Panc1 (cell line): Measurements from ENCODE around the gene RXRB. TPM values are rescaled to one million over a fixed set of nuclear protein-coding genes. Genes with fewer than 3 reads are reported as not detected.

Source experiments
- ATAC-seq: fragments of 200-7000 bp; cut with Tn5 transposase; 2 replicates; pipeline ENCODE4 v1.9.1; 2020; ENCODE audit warnings: mild to moderate bottlenecking, moderate library complexity
- BruUV-seq: library from RNA; stranded (reverse); fragments of 400-500 nt; replicated peaks from 2 replicates; lab custom pipeline; 2021; lab: Mats Ljungman, UMichigan
- CTCF ChIA-PET: fragments of 300-600 bp; sonication (Branson Sonifier 250); formaldehyde crosslinking; loops from one replicate; lab custom pipeline; 2022; ENCODE audit warnings: antibody characterized with exemption; lab: Charles Lee
- POLR2A ChIA-PET: fragments of 300-600 bp; sonication (Branson Sonifier 250); formaldehyde crosslinking; loops from one replicate; lab custom pipeline; 2022; ENCODE audit warnings: antibody characterized with exemption; lab: Charles Lee
- DNase-seq: peaks from one replicate; pipeline ENCODE4 v3.0.0-alpha.2; 2010; ENCODE audit warnings: low read depth, low spot score
- H3K27ac ChIP-seq: 2 replicates; pipeline ENCODE4 v1.5.1; 2011; ENCODE audit warnings: mild to moderate bottlenecking, low read length, inconsistent platforms
- H3K27me3 ChIP-seq: fragments of 200-500 bp; sonication (Bioruptor generic); 2 replicates; pipeline ENCODE4 v1.6.0; 2014; ENCODE audit warnings: low read length, inconsistent platforms; ENCODE audit not compliant: control insufficient read depth, insufficient read depth
- H3K36me3 ChIP-seq: fragments of 200-500 bp; sonication (Bioruptor generic); 2 replicates; pipeline ENCODE4 v1.5.1; 2014; ENCODE audit warnings: inconsistent platforms, mild to moderate bottlenecking, low read length, moderate library complexity; ENCODE audit not compliant: control insufficient read depth, insufficient read depth
- H3K4me1 ChIP-seq: 2 replicates; pipeline ENCODE4 v1.5.1; 2011; ENCODE audit warnings: inconsistent platforms, mild to moderate bottlenecking, low read length, moderate library complexity; ENCODE audit not compliant: control insufficient read depth, insufficient read depth
- H3K4me3 ChIP-seq, 2 experiments: 2 replicates each; pipeline ENCODE4 v1.5.1; 2011 to 2012; ENCODE audit warnings: low read depth in 2 of 2, low read length in 2 of 2, mild to moderate bottlenecking in 2 of 2, inconsistent platforms in 1 of 2, moderate library complexity in 1 of 2
- H3K9me3 ChIP-seq: fragments of 200-500 bp; sonication (Bioruptor generic); 2 replicates; pipeline ENCODE4 v1.5.1; 2014; ENCODE audit warnings: low read depth, mild to moderate bottlenecking, inconsistent platforms, low read length, moderate library complexity; ENCODE audit not compliant: control insufficient read depth, insufficient read depth
- POLR2AphosphoS5 ChIP-seq: IDR thresholded peaks from 2 replicates; pipeline ENCODE4 v1.6.1; 2012; ENCODE audit warnings: mild to moderate bottlenecking, low read depth, low read length, moderate library complexity
- SIN3A ChIP-seq: IDR thresholded peaks from 2 replicates; pipeline ENCODE4 v1.6.1; 2012; ENCODE audit warnings: low read depth, mild to moderate bottlenecking, low read length, moderate library complexity, borderline replicate concordance; ENCODE audit not compliant: insufficient read depth
- TCF7L2 ChIP-seq: IDR thresholded peaks from 2 replicates; pipeline ENCODE4 v1.6.1; 2011; ENCODE audit warnings: mild to moderate bottlenecking, low read depth, low read length, inconsistent platforms
- in situ Hi-C: cut with HindIII; loops from 2 replicates; pipeline ENCODE4 v1.10.0; 2016; ENCODE audit warnings: low sequenced_read_pairs, low pct_unique_long_range_greater_than_20kb
- intact Hi-C: fragments of 100-400 bp; cut with micrococcal nuclease; formaldehyde crosslinking; loops from one replicate; pipeline ENCODE4 v1.10.0; 2022; ENCODE audit not compliant: unreplicated experiment
- total RNA-seq: library from RNA; stranded (reverse); gene quantifications from one replicate; pipeline ENCODE4 v1.2.1, GENCODE V29; 2021; ENCODE audit not compliant: unreplicated experiment
- TF ChIP-seq, protein P1 (sequence below): fragments of 450-650 bp; IDR thresholded peaks from 2 replicates; pipeline ENCODE4 v1.5.1; 2017; ENCODE audit warnings: mild to moderate bottlenecking
- TF ChIP-seq, protein P2 (sequence below), 2 experiments: IDR thresholded peaks; 2 replicates each; pipeline ENCODE4 v1.6.1; 2011 to 2012; ENCODE audit warnings: low read depth in 2 of 2, control low read depth in 1 of 2, low read length in 1 of 2, mild to moderate bottlenecking in 1 of 2, moderate library complexity in 1 of 2; ENCODE audit not compliant: insufficient read depth in 1 of 2

RXRB gene
- total RNA-seq, 1 experiment from 2014 or later = 27.4 TPM

DNA sequence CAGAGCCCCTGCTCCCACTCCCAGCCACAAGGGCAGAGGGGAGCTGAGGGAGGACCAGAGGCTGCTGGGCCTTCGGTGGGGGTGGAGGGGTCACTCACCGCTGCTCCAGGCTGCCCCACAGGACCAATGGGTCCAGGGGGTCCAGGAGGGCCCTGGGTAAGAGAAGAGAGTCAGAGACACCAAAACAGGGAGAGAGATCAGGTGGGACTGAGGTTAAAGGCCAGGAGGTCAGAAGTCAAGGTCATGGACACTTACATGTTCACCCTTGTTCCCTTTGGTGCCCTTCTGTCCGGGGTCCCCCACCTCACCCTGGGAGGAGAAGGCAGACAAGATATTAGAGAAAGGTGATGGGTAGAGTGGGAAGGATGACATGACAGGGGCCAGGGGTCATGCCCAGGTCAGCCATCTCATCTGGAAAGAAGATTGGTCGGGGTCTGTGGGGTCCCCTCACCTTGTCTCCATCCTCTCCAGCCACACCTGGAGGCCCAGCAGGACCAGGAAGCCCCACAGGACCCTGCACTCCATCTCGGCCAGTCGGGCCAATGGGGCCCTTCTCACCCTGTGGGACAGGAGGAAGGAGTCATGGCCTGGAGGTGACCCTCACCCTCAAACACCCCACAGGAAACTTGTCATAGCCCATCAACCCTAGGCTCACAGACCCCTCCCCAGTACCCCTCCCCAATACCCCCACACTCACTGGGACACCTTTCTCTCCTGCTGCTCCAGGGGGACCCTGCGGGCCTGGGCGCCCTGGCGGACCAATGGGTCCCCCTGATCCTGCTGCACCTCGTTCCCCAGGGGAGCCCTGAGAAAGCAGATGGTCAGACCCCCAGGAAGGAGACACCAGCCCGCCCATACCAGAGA is 29.2 kb downstream of the RXRB start:
- Histone ChIP-seq H3K4me3 (no peak overlapping the region), H3K36me3 (no peaks in the 10 kb centered on the region), H3K27ac (no peak overlapping the region), H3K9me3 (no peaks in the 10 kb centered on the region), H3K4me1 (peaks cover 6% of the 10 kb centered on the region), H3K27me3 (no peaks in the 10 kb centered on the region)
- TF ChIP-seq TCF7L2 (no peak), POLR2AphosphoS5 (no peak), SIN3A (no peak)
- TF ChIP-seq, protein P1, sequence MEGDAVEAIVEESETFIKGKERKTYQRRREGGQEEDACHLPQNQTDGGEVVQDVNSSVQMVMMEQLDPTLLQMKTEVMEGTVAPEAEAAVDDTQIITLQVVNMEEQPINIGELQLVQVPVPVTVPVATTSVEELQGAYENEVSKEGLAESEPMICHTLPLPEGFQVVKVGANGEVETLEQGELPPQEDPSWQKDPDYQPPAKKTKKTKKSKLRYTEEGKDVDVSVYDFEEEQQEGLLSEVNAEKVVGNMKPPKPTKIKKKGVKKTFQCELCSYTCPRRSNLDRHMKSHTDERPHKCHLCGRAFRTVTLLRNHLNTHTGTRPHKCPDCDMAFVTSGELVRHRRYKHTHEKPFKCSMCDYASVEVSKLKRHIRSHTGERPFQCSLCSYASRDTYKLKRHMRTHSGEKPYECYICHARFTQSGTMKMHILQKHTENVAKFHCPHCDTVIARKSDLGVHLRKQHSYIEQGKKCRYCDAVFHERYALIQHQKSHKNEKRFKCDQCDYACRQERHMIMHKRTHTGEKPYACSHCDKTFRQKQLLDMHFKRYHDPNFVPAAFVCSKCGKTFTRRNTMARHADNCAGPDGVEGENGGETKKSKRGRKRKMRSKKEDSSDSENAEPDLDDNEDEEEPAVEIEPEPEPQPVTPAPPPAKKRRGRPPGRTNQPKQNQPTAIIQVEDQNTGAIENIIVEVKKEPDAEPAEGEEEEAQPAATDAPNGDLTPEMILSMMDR = no peak
- TF ChIP-seq, protein P2, sequence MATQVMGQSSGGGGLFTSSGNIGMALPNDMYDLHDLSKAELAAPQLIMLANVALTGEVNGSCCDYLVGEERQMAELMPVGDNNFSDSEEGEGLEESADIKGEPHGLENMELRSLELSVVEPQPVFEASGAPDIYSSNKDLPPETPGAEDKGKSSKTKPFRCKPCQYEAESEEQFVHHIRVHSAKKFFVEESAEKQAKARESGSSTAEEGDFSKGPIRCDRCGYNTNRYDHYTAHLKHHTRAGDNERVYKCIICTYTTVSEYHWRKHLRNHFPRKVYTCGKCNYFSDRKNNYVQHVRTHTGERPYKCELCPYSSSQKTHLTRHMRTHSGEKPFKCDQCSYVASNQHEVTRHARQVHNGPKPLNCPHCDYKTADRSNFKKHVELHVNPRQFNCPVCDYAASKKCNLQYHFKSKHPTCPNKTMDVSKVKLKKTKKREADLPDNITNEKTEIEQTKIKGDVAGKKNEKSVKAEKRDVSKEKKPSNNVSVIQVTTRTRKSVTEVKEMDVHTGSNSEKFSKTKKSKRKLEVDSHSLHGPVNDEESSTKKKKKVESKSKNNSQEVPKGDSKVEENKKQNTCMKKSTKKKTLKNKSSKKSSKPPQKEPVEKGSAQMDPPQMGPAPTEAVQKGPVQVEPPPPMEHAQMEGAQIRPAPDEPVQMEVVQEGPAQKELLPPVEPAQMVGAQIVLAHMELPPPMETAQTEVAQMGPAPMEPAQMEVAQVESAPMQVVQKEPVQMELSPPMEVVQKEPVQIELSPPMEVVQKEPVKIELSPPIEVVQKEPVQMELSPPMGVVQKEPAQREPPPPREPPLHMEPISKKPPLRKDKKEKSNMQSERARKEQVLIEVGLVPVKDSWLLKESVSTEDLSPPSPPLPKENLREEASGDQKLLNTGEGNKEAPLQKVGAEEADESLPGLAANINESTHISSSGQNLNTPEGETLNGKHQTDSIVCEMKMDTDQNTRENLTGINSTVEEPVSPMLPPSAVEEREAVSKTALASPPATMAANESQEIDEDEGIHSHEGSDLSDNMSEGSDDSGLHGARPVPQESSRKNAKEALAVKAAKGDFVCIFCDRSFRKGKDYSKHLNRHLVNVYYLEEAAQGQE (IDR thresholded peaks at IDR 0.05; ENCODE audit: insufficient read depth in 1 of 2, low read depth in 2 of 2, low read length in 1 of 2) = no peak
- CTCF ChIA-PET = interaction anchor here (0.8 kb wide), 1 partner anchor 9 kb away, joined by 3 read pairs; no protein-coding TSS in a partner anchor
- DNase-seq (no peak), ATAC-seq (no peak)
- POLR2A ChIA-PET = no interaction called here
- in situ Hi-C loops (no loop called here), intact Hi-C loops (loop anchor here (10.0 kb wide), 2 partner anchors 46 to 156 kb away; no protein-coding TSS in a partner anchor)
- no TSS peak for BruUV-seq

DNA sequence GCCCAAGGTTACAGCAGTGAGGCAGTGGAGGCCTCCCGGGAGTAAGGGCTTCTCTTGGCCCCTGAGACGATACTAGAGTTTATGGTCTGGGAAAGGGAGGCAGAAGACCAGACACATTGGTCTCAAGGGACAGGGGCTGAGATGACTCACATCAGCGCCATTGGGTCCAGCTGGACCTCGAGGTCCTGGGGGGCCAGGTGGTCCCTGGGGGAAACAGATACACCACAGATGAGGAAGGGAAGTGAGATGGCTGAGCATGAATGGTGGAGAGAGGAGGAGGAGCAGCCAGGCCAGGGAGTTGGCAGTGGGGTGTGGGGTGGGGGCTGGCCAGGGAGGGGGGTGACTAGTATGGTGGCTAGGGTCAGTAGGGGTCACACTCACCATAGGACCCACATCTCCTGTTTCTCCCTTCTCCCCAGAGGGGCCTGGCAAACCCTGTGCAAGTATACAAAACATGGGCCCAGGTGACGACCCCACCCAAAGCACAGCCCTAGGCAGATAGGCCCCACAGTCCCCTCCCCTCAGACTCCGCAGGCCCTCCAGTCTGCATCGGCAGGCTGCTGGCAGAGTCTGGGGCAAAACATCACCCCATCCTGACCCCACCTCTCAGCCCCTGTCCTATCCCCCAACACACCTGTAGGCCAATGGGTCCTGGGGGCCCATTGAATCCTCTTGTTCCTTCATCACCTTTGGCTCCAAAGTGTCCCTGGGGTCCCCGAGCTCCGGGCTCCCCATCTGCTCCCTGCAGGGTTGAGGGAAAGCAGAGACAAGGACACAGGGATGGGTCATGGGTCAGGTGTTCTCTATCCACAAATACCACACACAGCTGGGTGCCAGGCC is 30.1 kb downstream of the RXRB start:
- H3K9me3 ChIP-seq = no peaks in the 10 kb centered on the region
- H3K27me3 ChIP-seq = no peaks in the 10 kb centered on the region
- ChIA-PET POLR2A (no interaction called here), CTCF (no interaction called here)
- TF ChIP-seq, protein P1 = no peak
- DNase-seq (no peak), ATAC-seq (no peak)
- intact Hi-C loops = loop anchor here (10.0 kb wide), 2 partner anchors 46 to 156 kb away; no protein-coding TSS in a partner anchor
- H3K27ac ChIP-seq = no peak overlapping the region
- H3K4me3 ChIP-seq = no peak overlapping the region
- BruUV-seq = no TSS peak
- peaks cover 6% of the 10 kb centered on the region for H3K4me1 ChIP-seq
- in situ Hi-C loops = no loop called here
- no peaks in the 10 kb centered on the region for H3K36me3 ChIP-seq
